ENCODE results near the gene ETV3.
A peak's percentile ranks its signal among the peaks of the same experiment; 100 is the strongest.

ETV3 gene

DNA sequence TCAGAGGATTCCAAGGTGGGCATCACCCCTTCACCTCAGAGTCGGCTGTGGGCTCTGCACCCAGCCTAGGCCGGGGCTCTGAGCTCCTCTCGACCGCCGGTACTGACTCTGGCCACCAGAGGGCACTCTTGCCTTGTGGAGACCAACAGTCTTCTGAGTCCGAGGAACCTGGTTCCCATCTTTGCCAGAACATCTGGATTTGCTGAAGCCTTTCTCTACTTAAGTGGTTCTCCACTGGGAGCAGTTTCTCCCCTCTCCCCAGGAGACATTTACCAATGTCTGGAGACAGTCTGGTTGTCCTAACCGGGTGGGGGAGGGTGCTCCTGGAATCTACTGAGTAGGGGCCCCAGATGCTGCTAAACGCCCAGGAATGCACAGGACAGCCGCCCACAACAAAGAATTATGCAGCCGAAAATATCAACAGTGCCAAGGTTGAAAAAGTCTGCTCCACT, 48.0 kb downstream of the ETV3 start:
- DNase-seq = peak; percentile 57 to 80 (median 72)

GRCh38 chr1:157089789-157090188, 48.4 kb downstream of the ETV3 start:
- peak in 1 of 5 experiments; percentile 2 for DNase-seq

DNA sequence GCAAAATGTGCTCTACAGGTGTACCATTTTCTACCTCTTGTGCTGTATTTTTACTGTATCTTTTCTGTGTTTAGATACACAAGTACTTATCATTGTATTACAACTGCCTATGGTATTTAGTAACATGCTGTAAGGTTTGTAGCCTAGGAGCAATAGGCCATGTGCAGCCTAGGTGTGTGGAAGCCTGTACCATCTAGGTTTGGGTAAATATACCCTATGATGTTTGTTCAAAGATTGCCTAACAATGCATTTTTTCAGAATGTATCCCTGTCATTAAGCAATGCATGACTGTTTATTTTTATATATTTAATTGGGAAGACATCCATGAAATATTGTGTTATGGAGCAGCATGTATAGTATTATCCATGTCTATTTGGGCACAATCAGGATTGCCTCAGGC, 49.6 kb downstream of the ETV3 start:
- no peak for DNase-seq

DNA sequence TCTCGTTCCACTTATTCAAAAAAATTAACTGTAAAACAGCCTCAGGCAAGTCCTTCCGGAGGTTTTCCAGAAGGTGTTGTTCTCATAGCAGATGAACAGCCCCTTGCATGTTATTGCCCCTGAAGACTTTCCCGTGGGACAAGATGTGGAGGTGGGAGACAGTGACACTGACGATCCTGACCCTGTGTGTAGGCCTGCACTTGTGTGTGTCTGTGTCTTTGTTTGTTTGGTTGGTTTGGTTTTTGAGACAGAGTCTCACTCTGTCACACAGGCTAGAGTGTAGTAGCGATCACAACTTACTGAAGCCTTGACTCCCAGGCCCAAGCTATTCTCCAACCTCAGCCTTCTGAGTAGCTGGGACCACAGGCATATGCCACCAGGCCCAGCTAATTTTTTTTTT, 51.2 kb downstream of the ETV3 start:
- DNase-seq = no peak

- DNase-seq = no peak
These were observed 51.9 kb downstream of the ETV3 start for GRCh38 chr1:157086299-157086698.

GRCh38 chr1:157085421-157085820, 52.8 kb downstream of the ETV3 start:
- no peak for DNase-seq

GRCh38 chr1:157084720-157085119, 53.5 kb downstream of the ETV3 start:
- DNase-seq = no peak

GRCh38 chr1:157081707-157082106, 56.5 kb downstream of the ETV3 start:
- DNase-seq = no peak

GRCh38 chr1:157080714-157081113, 57.5 kb downstream of the ETV3 start:
- no peak for DNase-seq

DNA sequence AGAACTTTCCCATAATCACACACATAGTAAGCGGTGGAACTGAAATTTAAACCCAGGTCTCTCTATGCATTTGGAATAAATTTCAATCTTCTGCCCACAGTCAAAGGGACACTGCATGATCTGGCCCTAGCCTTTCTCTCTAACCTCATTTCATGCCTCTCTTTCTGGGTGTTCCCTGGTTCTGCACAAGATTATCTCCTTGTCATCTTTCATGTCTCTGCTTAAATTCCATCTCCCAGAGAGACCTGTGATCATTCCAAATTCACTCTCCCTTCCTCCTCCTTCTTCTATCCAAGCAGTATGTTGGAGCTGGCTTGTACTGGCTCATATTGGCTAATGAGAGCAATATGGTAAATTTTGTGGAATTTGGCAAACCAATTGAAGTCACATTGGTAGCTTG, 60.8 kb downstream of the ETV3 start:
- no peak for DNase-seq

- peak in 1 of 5 experiments; percentile 37 for DNase-seq
These were observed 64.1 kb downstream of the ETV3 start for GRCh38 chr1:157073944-157074685.
